Measurements from ENCODE around the gene GAPDH. TPM values are rescaled to one million over a fixed set of nuclear protein-coding genes. Genes with fewer than 3 reads are reported as not detected.

The GAPDH gene
- total and polyA plus RNA-seq, 8 donors = 579 to 2,765 (median 1,254) TPM

DNA sequence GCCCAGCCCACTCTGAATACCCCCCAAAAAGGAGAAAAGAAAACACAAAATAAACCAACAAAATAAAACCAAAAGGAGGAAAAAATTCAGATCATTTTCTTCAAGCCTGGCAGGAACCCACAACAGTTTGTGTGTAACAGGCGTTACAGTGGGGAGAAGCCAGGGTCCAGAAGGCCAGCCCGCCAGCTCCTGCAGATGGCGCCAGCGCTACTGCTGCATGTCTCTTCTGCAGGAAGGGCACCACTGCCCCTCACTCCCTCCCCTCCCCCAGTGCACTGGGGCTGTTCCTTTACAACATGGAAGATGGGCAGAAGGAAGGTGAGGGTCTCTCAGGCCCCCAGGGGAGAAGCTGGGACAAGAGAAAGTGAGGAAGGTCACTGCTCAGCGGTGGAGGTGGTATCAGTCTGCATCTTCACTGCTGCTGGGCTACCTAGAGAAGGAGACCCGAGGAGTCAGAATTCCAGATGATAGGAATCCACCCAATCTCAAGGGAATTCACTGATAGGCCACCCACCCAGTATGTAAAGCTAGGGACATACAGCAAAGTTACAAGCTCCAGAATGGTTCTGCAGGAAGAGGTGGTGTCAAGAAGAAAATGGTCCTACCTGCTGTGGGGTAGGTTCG lies 36.1 kb downstream of the GAPDH start:
- Histone ChIP-seq H3K4me1 (peaks cover 9 to 29% (median 24%) of the 10 kb centered on the region in 4 donors), H3K36me3 (peaks cover 61 to 77% (median 75%) of the 10 kb centered on the region in 4 donors), H3K27me3 (no peaks in the 10 kb centered on the region), H3K9me3 (no peaks in the 10 kb centered on the region), H3K4me3 (no peak overlapping the region), H3K27ac (peak overlapping the region in 2 of 5 donors; percentile 5 to 92)
- TF ChIP-seq POLR2AphosphoS5 (IDR thresholded peaks at IDR 0.05) (no peak), EP300 (IDR thresholded peaks at IDR 0.05) (no peak), POLR2A (IDR thresholded peaks at IDR 0.05) (no peak)
- TF ChIP-seq, protein P1, sequence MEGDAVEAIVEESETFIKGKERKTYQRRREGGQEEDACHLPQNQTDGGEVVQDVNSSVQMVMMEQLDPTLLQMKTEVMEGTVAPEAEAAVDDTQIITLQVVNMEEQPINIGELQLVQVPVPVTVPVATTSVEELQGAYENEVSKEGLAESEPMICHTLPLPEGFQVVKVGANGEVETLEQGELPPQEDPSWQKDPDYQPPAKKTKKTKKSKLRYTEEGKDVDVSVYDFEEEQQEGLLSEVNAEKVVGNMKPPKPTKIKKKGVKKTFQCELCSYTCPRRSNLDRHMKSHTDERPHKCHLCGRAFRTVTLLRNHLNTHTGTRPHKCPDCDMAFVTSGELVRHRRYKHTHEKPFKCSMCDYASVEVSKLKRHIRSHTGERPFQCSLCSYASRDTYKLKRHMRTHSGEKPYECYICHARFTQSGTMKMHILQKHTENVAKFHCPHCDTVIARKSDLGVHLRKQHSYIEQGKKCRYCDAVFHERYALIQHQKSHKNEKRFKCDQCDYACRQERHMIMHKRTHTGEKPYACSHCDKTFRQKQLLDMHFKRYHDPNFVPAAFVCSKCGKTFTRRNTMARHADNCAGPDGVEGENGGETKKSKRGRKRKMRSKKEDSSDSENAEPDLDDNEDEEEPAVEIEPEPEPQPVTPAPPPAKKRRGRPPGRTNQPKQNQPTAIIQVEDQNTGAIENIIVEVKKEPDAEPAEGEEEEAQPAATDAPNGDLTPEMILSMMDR (IDR thresholded peaks at IDR 0.05) = peak in 2 of 7 experiments; percentile 11 to 27
- peak; percentile 56 to 79 for DNase-seq
- 42 to 58% (median 55%) methylated on average over 7 of the region's 7 CpGs for WGBS, 5 donors
- intact Hi-C loops (cut with DNase I; ENCODE audit: low total_unique reads) = no loop called here

DNA sequence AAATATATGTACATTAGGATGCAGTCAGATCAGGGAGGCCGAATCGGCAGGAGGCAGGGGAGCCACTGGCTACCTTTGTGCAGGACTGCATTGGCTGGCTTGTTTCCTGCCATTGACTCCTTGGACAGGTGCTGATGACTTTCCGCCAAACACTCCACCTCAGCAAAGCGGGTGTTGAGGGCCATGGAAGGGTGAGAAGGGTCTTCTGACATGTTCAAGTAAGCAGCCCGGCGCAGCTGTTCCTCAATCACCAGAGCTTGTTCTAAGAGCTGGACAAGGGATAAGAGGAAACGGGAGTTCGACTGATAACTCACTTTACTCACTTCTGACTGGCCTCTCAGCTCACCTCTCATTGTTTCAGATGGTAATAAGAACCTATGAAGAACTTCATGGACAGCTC lies 38.7 kb downstream of the GAPDH start:
- no peak overlapping the region for H3K27ac ChIP-seq
- H3K4me3 ChIP-seq = no peak overlapping the region
- H3K4me1 ChIP-seq = peaks cover 9 to 18% (median 13%) of the 10 kb centered on the region in 4 donors
- intact Hi-C loops (cut with DNase I; ENCODE audit: low total_unique reads) = no loop called here
- no peak for TF ChIP-seq POLR2AphosphoS5 (IDR thresholded peaks at IDR 0.05)
- TF ChIP-seq POLR2A (IDR thresholded peaks at IDR 0.05) = no peak
- no peak for TF ChIP-seq EP300 (IDR thresholded peaks at IDR 0.05)
- TF ChIP-seq, protein P1 (IDR thresholded peaks at IDR 0.05) = no peak
- DNase-seq = no peak
- H3K27me3 ChIP-seq = no peaks in the 10 kb centered on the region
- peaks cover 77 to 89% (median 88%) of the 10 kb centered on the region in 4 donors for H3K36me3 ChIP-seq
- no peaks in the 10 kb centered on the region for H3K9me3 ChIP-seq
- 83 to 91% (median 86%) methylated on average over 8 of the region's 8 CpGs for WGBS, 5 donors

DNA sequence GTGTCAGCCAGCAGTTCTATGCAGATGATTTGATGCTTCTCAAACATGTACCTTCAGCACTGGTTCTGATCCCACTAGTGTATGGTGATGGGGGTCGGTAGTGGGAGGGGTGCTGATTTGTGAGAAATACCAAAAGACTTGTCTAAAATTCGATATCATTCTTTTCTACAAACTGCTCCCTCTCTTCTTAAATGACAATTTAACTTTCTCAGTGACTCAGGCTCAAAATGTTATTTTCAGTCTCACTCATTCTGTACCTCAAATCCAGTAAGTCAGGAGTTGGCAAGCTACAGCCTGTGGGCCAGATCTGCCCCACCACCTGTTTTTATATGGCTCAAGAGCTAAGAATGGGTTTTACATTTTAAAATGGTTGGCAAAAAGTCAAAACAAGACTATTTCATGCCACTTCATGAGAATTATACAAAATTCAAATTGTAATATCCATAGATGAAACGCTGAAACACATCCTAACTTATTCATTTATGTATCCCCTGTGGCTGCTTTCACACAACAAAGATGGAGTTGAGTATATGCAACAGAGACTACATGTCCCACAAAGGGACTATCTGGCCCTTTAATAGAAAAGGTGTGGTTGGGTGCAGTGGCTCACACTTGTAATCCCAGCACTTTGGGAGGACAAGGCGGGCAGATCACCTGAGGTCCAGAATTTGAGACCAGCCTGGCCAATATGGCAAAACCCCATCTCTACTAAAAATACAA lies 40.4 kb downstream of the GAPDH start:
- H3K27ac ChIP-seq = no peak overlapping the region
- TF ChIP-seq, protein P1 (IDR thresholded peaks at IDR 0.05) = no peak
- no peak overlapping the region for H3K4me3 ChIP-seq
- H3K9me3 ChIP-seq = no peaks in the 10 kb centered on the region
- WGBS, 5 donors = 79 to 88% (median 82%) methylated on average over 4 of the region's 4 CpGs
- intact Hi-C loops (cut with DNase I; ENCODE audit: low total_unique reads) = no loop called here
- peaks cover 93 to 100% (median 100%) of the 10 kb centered on the region in 4 donors for H3K36me3 ChIP-seq
- H3K27me3 ChIP-seq = no peaks in the 10 kb centered on the region
- no peak for DNase-seq
- peaks cover 0 to 3% (median 1%) of the 10 kb centered on the region in 4 donors for H3K4me1 ChIP-seq

DNA sequence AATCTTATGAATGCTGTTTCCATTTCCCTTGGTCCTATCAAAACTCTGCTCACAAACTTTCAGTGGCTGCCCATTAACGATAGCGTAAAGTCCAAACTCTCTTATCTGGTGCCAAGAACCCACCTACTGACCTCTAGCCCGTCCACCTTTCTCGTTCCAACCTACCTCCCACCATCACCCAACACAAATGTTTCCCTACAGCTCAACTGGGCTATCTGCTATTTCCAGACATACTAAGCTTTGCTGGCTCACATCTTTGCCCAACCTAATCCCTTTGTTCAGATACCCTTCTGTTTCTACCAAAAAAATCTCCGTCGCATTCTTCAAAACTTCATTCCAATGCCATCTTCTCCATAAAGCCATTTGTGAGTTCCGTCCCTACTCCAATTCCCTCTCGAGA lies 41.3 kb downstream of the GAPDH start:
- DNase-seq = no peak
- WGBS, 5 donors = 62 to 79% (median 71%) methylated on average over 8 of the region's 8 CpGs
- TF ChIP-seq, protein P1 (IDR thresholded peaks at IDR 0.05) = no peak
- TF ChIP-seq POLR2A (IDR thresholded peaks at IDR 0.05) (no peak), EP300 (IDR thresholded peaks at IDR 0.05) (no peak), POLR2AphosphoS5 (IDR thresholded peaks at IDR 0.05) (no peak)
- Histone ChIP-seq H3K36me3 (peaks cover 96 to 100% (median 100%) of the 10 kb centered on the region in 4 donors), H3K27ac (no peak overlapping the region), H3K27me3 (no peaks in the 10 kb centered on the region), H3K4me3 (no peak overlapping the region), H3K4me1 (no peaks in the 10 kb centered on the region), H3K9me3 (no peaks in the 10 kb centered on the region)
- intact Hi-C loops (cut with DNase I; ENCODE audit: low total_unique reads) = no loop called here

Measured in stomach (tissue), 9 donors.